ENCODE data around the gene PPM1J. TPM values are rescaled to one million over a fixed set of nuclear protein-coding genes. Genes with fewer than 3 reads are reported as not detected.

PPM1J gene
- total and polyA plus RNA-seq, 2 of the 13 experiments (the other 11 are each of a cell fraction or from before 2014, with no cell fraction given), result 0.07 to 0.22 TPM

- H3K36me3 ChIP-seq (replicated peaks in 1 of 2; ENCODE audit: control insufficient read depth in 1 of 2, insufficient read depth in 2 of 2, low read length in 2 of 2), result no peaks in the 10 kb centered on the region
- in situ Hi-C loops (cut with HindIII; ENCODE audit: extremely low pct_ligation_motif_present, low pct_unique_long_range_greater_than_20kb) (loop anchor here (25.0 kb wide), 1 partner anchor 327 kb away; no protein-coding TSS in a partner anchor), intact Hi-C loops (cut with micrococcal nuclease; ENCODE audit: unreplicated experiment) (no loop called here)
- ATAC-seq, result no peak
- POLR2A ChIA-PET, result no interaction called here
- H3K27ac ChIP-seq (ENCODE audit: extremely low read length, insufficient read depth, low read length), result no peak overlapping the region
- peaks cover 37% of the 10 kb centered on the region for H3K4me1 ChIP-seq (ENCODE audit: insufficient read depth, low read length)
- no TSS peak for BruUV-seq (replicated peaks)
- no peak for DNase-seq (ENCODE audit: low spot score)
- H3K9me3 ChIP-seq (ENCODE audit: low read length), result no peaks in the 10 kb centered on the region
- no peak for TF ChIP-seq ARNT2 (CRISPR knock-in tag; IDR thresholded peaks at IDR 0.05; ENCODE audit: low read depth)
- TF ChIP-seq MEIS2 (CRISPR knock-in tag; IDR thresholded peaks at IDR 0.05), result no peak
- no peak for TF ChIP-seq SUZ12 (IDR thresholded peaks at IDR 0.05; ENCODE audit: low read depth, low read length)
- no peak for TF ChIP-seq PREB (CRISPR knock-in tag; IDR thresholded peaks at IDR 0.05)
- TF ChIP-seq ZNF800 (CRISPR knock-in tag; IDR thresholded peaks at IDR 0.05), result no peak
- TF ChIP-seq ZNF7 (CRISPR knock-in tag; IDR thresholded peaks at IDR 0.05), result no peak
- no peak for TF ChIP-seq EEA1 (CRISPR knock-in tag; IDR thresholded peaks at IDR 0.05; ENCODE audit: borderline replicate concordance)
- TF ChIP-seq SKI (IDR thresholded peaks at IDR 0.05; ENCODE audit: partially characterized antibody), result no peak
- TF ChIP-seq SRY (CRISPR knock-in tag; IDR thresholded peaks at IDR 0.05), result no peak
- TF ChIP-seq ASH2L (IDR thresholded peaks at IDR 0.05; ENCODE audit: insufficient read length, low read depth, low read length), result no peak
- TF ChIP-seq ZNF44 (CRISPR knock-in tag; IDR thresholded peaks at IDR 0.05), result no peak
- no peak for TF ChIP-seq DMAP1 (CRISPR knock-in tag; IDR thresholded peaks at IDR 0.05)
- TF ChIP-seq ZNF264 (CRISPR knock-in tag; IDR thresholded peaks at IDR 0.05), result no peak
- no peak for TF ChIP-seq ZBTB33 (CRISPR knock-in tag; IDR thresholded peaks at IDR 0.05)
- TF ChIP-seq GMEB2 (CRISPR knock-in tag; IDR thresholded peaks at IDR 0.05; ENCODE audit: low read depth), result no peak
- WGBS (ENCODE audit: low lambda C conversion rate), result 53% methylated on average over 3 of the region's 7 CpGs
- H3K4me3 ChIP-seq (replicated peaks in 1 of 3; ENCODE audit: insufficient read depth in 1 of 3, low read depth in 2 of 3, low read length in 3 of 3), result no peak overlapping the region
- H3K27me3 ChIP-seq (ENCODE audit: control insufficient read depth in 1 of 2, insufficient read depth in 2 of 2, low read length in 2 of 2), result peaks cover 11 to 71% of the 10 kb centered on the region in 2 experiments
- FAIRE-seq, result no peak
- no peak overlapping the region for H2AFZ ChIP-seq (ENCODE audit: low read length)
- CTCF ChIA-PET (ENCODE audit: low intra/inter-chr PET ratio, low total read pairs), result no interaction called here
- no peak overlapping the region for H3K9ac ChIP-seq (ENCODE audit: insufficient read depth, low read depth, low read length)
- peaks cover 10% of the 10 kb centered on the region for H3K79me2 ChIP-seq (ENCODE audit: insufficient read depth, low read length)
- H4K20me1 ChIP-seq (ENCODE audit: insufficient read depth, low read length), result no peaks in the 10 kb centered on the region
- no peak overlapping the region for H3K4me2 ChIP-seq (ENCODE audit: low read depth, low read length)
Observed at GRCh38 chr1:112710159-112710558, 5.0 kb downstream of the PPM1J start.

Measured in HepG2 (cell line).